Fibroblast of lung (primary cell): ENCODE measurements around the gene POLE3. TPM values are rescaled to one million over a fixed set of nuclear protein-coding genes. Genes with fewer than 3 reads are reported as not detected.
A peak's percentile ranks its signal among the peaks of the same experiment; 100 is the strongest.

ENCODE experiments used
- DNase-seq, 2 donors: peaks; one replicate each; pipeline versions ENCODE4 v3.0.0 to v3.0.0-alpha.2; 2010; ENCODE audit warnings: low read depth in 2 of 2
- H2AFZ ChIP-seq: 2 replicates; pipeline ENCODE4 v1.5.1; 2012; ENCODE audit warnings: low read length, control low read depth, inconsistent platforms
- H3K27ac ChIP-seq: 2 replicates; pipeline ENCODE4 v1.5.1; 2011; ENCODE audit warnings: low read length, control low read depth; ENCODE audit not compliant: insufficient read depth
- H3K27me3 ChIP-seq: 2 replicates; pipeline ENCODE4 v1.5.1; 2011; ENCODE audit warnings: mild to moderate bottlenecking, low read length; ENCODE audit not compliant: control insufficient read depth, insufficient read depth
- H3K36me3 ChIP-seq: 2 replicates; pipeline ENCODE4 v1.5.1; 2011; ENCODE audit warnings: low read length; ENCODE audit not compliant: control insufficient read depth, insufficient read depth
- H3K4me1 ChIP-seq: 2 replicates; pipeline ENCODE4 v1.5.1; 2011; ENCODE audit warnings: low read length; ENCODE audit not compliant: control insufficient read depth, insufficient read depth; ENCODE audit errors: extremely low read depth
- H3K4me2 ChIP-seq: 2 replicates; pipeline ENCODE4 v1.5.1; 2011; ENCODE audit warnings: low read length, control low read depth; ENCODE audit not compliant: insufficient read depth; ENCODE audit errors: extremely low read depth
- H3K4me3 ChIP-seq, 4 experiments: fragments of 200-600 bp in 1 of 4; sonication (generic) in 1 of 4; replicated peaks in 1 of 4; 2 replicates each; pipeline ENCODE4 v1.5.1; 2011 to 2016; ENCODE audit warnings: low read length in 4 of 4, low read depth in 3 of 4, mild to moderate bottlenecking in 3 of 4, control low read depth in 2 of 4, inconsistent platforms in 1 of 4, mixed read lengths in 1 of 4; ENCODE audit not compliant: insufficient read depth in 1 of 4; ENCODE audit errors: control extremely low read depth in 1 of 4
- H3K79me2 ChIP-seq: 2 replicates; pipeline ENCODE4 v1.5.1; 2012; ENCODE audit warnings: mild to moderate bottlenecking, low read length, inconsistent platforms; ENCODE audit not compliant: control insufficient read depth, insufficient read depth
- H3K9ac ChIP-seq: 2 replicates; pipeline ENCODE4 v1.5.1; 2011; ENCODE audit warnings: mild to moderate bottlenecking, low read length, control low read depth; ENCODE audit not compliant: insufficient read depth
- H3K9me3 ChIP-seq: 2 replicates; pipeline ENCODE4 v1.5.1; 2012; ENCODE audit warnings: low read depth, low read length; ENCODE audit not compliant: control insufficient read depth, insufficient read depth
- H4K20me1 ChIP-seq: 2 replicates; pipeline ENCODE4 v1.5.1; 2011; ENCODE audit warnings: low read length; ENCODE audit not compliant: control insufficient read depth, insufficient read depth; ENCODE audit errors: extremely low read depth
- CTCF ChIP-seq, 2 donors: IDR thresholded peaks in 1 of 2; conservative IDR thresholded peaks in 1 of 2; 1 replicate in 1 of 2; 2 replicates in 1 of 2; pipeline ENCODE4 v1.5.1; 2011 to 2012; ENCODE audit warnings: low read length in 2 of 2, control low read depth in 1 of 2, inconsistent platforms in 1 of 2, low read depth in 1 of 2, mild to moderate bottlenecking in 1 of 2
- EZH2 ChIP-seq: IDR thresholded peaks from 2 replicates; pipeline ENCODE4 v1.5.1; 2012; ENCODE audit warnings: low read length, control low read depth, mild to moderate bottlenecking; ENCODE audit errors: missing control alignments
- polyA minus RNA-seq: library from RNA; depleted of rRNA, polyadenylated mRNA; stranded (reverse); fragments of >200 nt; gene quantifications from 2 replicates; pipeline ENCODE4 v1.2.3, GENCODE V29; 2011; ENCODE audit warnings: low replicate concordance
- polyA plus RNA-seq, 2 donors: library from polyadenylated mRNA; depleted of rRNA in 1 of 2; stranded (reverse) in 1 of 2; unstranded in 1 of 2; fragments of >200 nt; gene quantifications; 2 replicates each; pipeline ENCODE4 v1.2.1, GENCODE V29; 2011 to 2012; ENCODE audit warnings: missing spikeins in 1 of 2
- total RNA-seq: library from RNA; depleted of rRNA; stranded (reverse); fragments of >200 nt; gene quantifications from 2 replicates; pipeline ENCODE4 v1.2.1, GENCODE V29; 2014

Gene POLE3
- total RNA-seq (17.3 and 22.6 TPM in 2 replicates), polyA plus RNA-seq (45.9 and 68.5 TPM in 2 replicates), polyA minus RNA-seq (13.2 and 26.3 TPM in 2 replicates)
- polyA plus RNA-seq (2012): 30.1 and 45.2 TPM in 2 replicates

GRCh38 chr9:113410207-113410864 lies at the start of gene POLE3, which contains the start of gene C9orf43:
Gene POLE3, minus strand, starts transcription at chr9:113410675. Its CDS starts 382 bp downstream, at chr9:113410293.
Gene C9orf43, plus strand, starts transcription at chr9:113410747. Its CDS starts 2,747 bp downstream, at chr9:113413494.
- no peaks in the 10 kb centered on the region for H3K27me3 ChIP-seq
- H2AFZ ChIP-seq: peak within 1 kb of the TSS; percentile 92
- H3K9ac ChIP-seq: peak within 1 kb of the TSS; percentile 98
- peaks cover 2% of the 10 kb centered on the region for H3K36me3 ChIP-seq
- no peaks in the 10 kb centered on the region for H4K20me1 ChIP-seq
- peak within 1 kb of the TSS; percentile 87 to 98 (median 96) for H3K4me3 ChIP-seq
- peak; percentile 95 to 96 for DNase-seq
- peaks cover 4% of the 10 kb centered on the region for H3K4me1 ChIP-seq
- H3K27ac ChIP-seq: peak within 1 kb of the TSS; percentile 99
- H3K79me2 ChIP-seq: peaks cover 19% of the 10 kb centered on the region
- H3K9me3 ChIP-seq: no peaks in the 10 kb centered on the region
- TF ChIP-seq CTCF (conservative IDR thresholded peaks at IDR 0.05 in 1 of 2, IDR thresholded peaks at IDR 0.05 in 1 of 2; ENCODE audit: low read depth in 1 of 2, low read length in 2 of 2) (no peak), EZH2 (no peak)
- peak within 1 kb of the TSS; percentile 100 for H3K4me2 ChIP-seq

GRCh38 chr9:113456235-113456634 lies 45.8 kb upstream of the POLE3 start:
- Histone ChIP-seq H3K36me3 (no peaks in the 10 kb centered on the region), H3K27me3 (no peaks in the 10 kb centered on the region), H3K4me2 (no peak overlapping the region), H3K9ac (no peak overlapping the region), H3K9me3 (no peaks in the 10 kb centered on the region), H2AFZ (no peak overlapping the region), H3K4me3 (no peak overlapping the region), H3K79me2 (no peaks in the 10 kb centered on the region), H3K4me1 (peaks cover 12% of the 10 kb centered on the region), H3K27ac (no peak overlapping the region), H4K20me1 (no peaks in the 10 kb centered on the region)
- DNase-seq: peak in 1 of 2 donors; percentile 45
- TF ChIP-seq CTCF (conservative IDR thresholded peaks at IDR 0.05 in 1 of 2, IDR thresholded peaks at IDR 0.05 in 1 of 2; ENCODE audit: low read depth in 1 of 2, low read length in 2 of 2) (no peak), EZH2 (no peak)

- no peaks in the 10 kb centered on the region for H3K27me3 ChIP-seq
- no peaks in the 10 kb centered on the region for H3K79me2 ChIP-seq
- TF ChIP-seq CTCF (conservative IDR thresholded peaks at IDR 0.05 in 1 of 2, IDR thresholded peaks at IDR 0.05 in 1 of 2; ENCODE audit: low read depth in 1 of 2, low read length in 2 of 2) (no peak), EZH2 (no peak)
- peak overlapping the region; percentile 13 for H2AFZ ChIP-seq
- no peaks in the 10 kb centered on the region for H3K9me3 ChIP-seq
- H3K9ac ChIP-seq: no peak overlapping the region
- H3K4me3 ChIP-seq: no peak overlapping the region
- H3K4me2 ChIP-seq: peak overlapping the region; percentile 11
- H4K20me1 ChIP-seq: no peaks in the 10 kb centered on the region
- H3K4me1 ChIP-seq: peaks cover 12% of the 10 kb centered on the region
- peak overlapping the region; percentile 58 for H3K27ac ChIP-seq
- H3K36me3 ChIP-seq: no peaks in the 10 kb centered on the region
- peak; percentile 84 to 98 for DNase-seq
Measured at GRCh38 chr9:113454914-113455761, 44.7 kb upstream of the POLE3 start.
